Hepatocyte (in vitro differentiated cells): ENCODE data around the gene RAB11FIP4. TPM values are rescaled to one million over a fixed set of nuclear protein-coding genes. Genes with fewer than 3 reads are reported as not detected.

Experiments used
- DNase-seq: peaks from one replicate; pipeline ENCODE4 v3.0.0-alpha.2; 2016; ENCODE audit warnings: low spot score
- H2AFZ ChIP-seq: fragments of 200-600 bp; sonication (generic); 2 replicates; pipeline ENCODE4 v1.6.0; 2016; ENCODE audit warnings: antibody characterized with exemption, mild to moderate bottlenecking
- H3K27ac ChIP-seq: fragments of 200-600 bp; sonication (generic); 2 replicates; pipeline ENCODE4 v1.5.1; 2016; ENCODE audit warnings: mild to moderate bottlenecking
- H3K27me3 ChIP-seq: fragments of 200-600 bp; sonication (generic); 2 replicates; pipeline ENCODE4 v1.6.1; 2016
- H3K36me3 ChIP-seq: fragments of 200-600 bp; sonication (generic); replicated peaks from 2 replicates; pipeline ENCODE4 v1.5.1; 2016; ENCODE audit warnings: low read depth; ENCODE audit not compliant: insufficient read depth
- H3K4me1 ChIP-seq: fragments of 200-600 bp; sonication (generic); 2 replicates; pipeline ENCODE4 v1.5.1; 2016; ENCODE audit warnings: mild to moderate bottlenecking, moderate library complexity; ENCODE audit not compliant: insufficient read depth
- H3K4me2 ChIP-seq: fragments of 200-600 bp; sonication (generic); 2 replicates; pipeline ENCODE4 v1.6.0; 2016
- H3K4me3 ChIP-seq: fragments of 200-600 bp; sonication (generic); 2 replicates; pipeline ENCODE4 v1.5.1; 2016; ENCODE audit warnings: mild to moderate bottlenecking
- H3K79me2 ChIP-seq: fragments of 200-600 bp; sonication (generic); 2 replicates; pipeline ENCODE4 v1.6.0; 2017; ENCODE audit warnings: mild to moderate bottlenecking
- H3K9me2 ChIP-seq: fragments of 200-600 bp; sonication (generic); replicated peaks from 2 replicates; pipeline ENCODE4 v1.6.0; 2017; ENCODE audit warnings: mild to moderate bottlenecking; ENCODE audit not compliant: insufficient read depth
- H3K9me3 ChIP-seq: fragments of 200-600 bp; sonication (generic); 2 replicates; pipeline ENCODE4 v1.5.1; 2016; ENCODE audit warnings: low read depth, mild to moderate bottlenecking
- H4K20me1 ChIP-seq: fragments of 200-600 bp; sonication (generic); 2 replicates; pipeline ENCODE4 v1.6.0; 2016; ENCODE audit warnings: mild to moderate bottlenecking; ENCODE audit not compliant: insufficient read depth, poor library complexity, severe bottlenecking
- EZH2 ChIP-seq: fragments of 200-600 bp; sonication (generic); IDR thresholded peaks from 2 replicates; pipeline ENCODE4 v1.6.1; 2016; ENCODE audit warnings: antibody characterized with exemption, mild to moderate bottlenecking, borderline replicate concordance
- EZH2phosphoT487 ChIP-seq: fragments of 200-600 bp; sonication (generic); IDR thresholded peaks from one replicate; pipeline ENCODE4 v1.6.1; 2018; ENCODE audit warnings: antibody characterized with exemption, mild to moderate bottlenecking, low read depth, moderate library complexity; ENCODE audit not compliant: unreplicated experiment, severe bottlenecking
- WGBS: methylation state at CpG from one replicate; pipeline ENCODE4 v1.1.6; 2016; ENCODE audit warnings: low lambda C conversion rate; ENCODE audit errors: missing lambda C conversion rate; 5-methylcytosine and 5-hydroxymethylcytosine counted together
- polyA plus RNA-seq: library from polyadenylated mRNA; unstranded; fragments of >200 nt; fragmentation: Nextera tagmentation; extraction: Ambion mirVana; gene quantifications from 2 replicates; pipeline ENCODE4 v1.2.1, GENCODE V29; 2016
- total RNA-seq: library from RNA; depleted of rRNA; stranded (reverse); fragments of >200 nt; gene quantifications from 2 replicates; pipeline ENCODE4 v1.2.3, GENCODE V29; 2014
- TF ChIP-seq, protein P1 (sequence below): fragments of 200-600 bp; sonication (generic); IDR thresholded peaks from 2 replicates; pipeline ENCODE4 v1.5.1; 2016; ENCODE audit warnings: antibody characterized with exemption, mild to moderate bottlenecking; ENCODE audit not compliant: poor library complexity

RAB11FIP4 gene
- total and polyA plus RNA-seq, 2 experiments from 2014 or later: 25.8 to 35.6 TPM

DNA sequence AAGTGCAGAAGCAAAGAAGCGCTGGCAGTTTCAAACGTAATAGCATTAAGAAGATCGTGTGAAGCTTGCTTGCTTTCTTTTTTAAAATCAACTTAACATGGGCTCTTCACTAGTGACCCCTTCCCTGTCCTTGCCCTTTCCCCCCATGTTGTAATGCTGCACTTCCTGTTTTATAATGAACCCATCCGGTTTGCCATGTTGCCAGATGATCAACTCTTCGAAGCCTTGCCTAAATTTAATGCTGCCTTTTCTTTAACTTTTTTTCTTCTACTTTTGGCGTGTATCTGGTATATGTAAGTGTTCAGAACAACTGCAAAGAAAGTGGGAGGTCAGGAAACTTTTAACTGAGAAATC is 17.4 kb upstream of the RAB11FIP4 start:
- 96% methylated on average over 6 of the region's 6 CpGs for WGBS
- no peaks in the 10 kb centered on the region for H3K36me3 ChIP-seq
- H3K79me2 ChIP-seq: no peaks in the 10 kb centered on the region
- no peak overlapping the region for H3K27ac ChIP-seq
- DNase-seq: no peak
- TF ChIP-seq EZH2phosphoT487: no peak
- TF ChIP-seq, protein P1, sequence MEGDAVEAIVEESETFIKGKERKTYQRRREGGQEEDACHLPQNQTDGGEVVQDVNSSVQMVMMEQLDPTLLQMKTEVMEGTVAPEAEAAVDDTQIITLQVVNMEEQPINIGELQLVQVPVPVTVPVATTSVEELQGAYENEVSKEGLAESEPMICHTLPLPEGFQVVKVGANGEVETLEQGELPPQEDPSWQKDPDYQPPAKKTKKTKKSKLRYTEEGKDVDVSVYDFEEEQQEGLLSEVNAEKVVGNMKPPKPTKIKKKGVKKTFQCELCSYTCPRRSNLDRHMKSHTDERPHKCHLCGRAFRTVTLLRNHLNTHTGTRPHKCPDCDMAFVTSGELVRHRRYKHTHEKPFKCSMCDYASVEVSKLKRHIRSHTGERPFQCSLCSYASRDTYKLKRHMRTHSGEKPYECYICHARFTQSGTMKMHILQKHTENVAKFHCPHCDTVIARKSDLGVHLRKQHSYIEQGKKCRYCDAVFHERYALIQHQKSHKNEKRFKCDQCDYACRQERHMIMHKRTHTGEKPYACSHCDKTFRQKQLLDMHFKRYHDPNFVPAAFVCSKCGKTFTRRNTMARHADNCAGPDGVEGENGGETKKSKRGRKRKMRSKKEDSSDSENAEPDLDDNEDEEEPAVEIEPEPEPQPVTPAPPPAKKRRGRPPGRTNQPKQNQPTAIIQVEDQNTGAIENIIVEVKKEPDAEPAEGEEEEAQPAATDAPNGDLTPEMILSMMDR: no peak
- TF ChIP-seq EZH2: no peak
- no peaks in the 10 kb centered on the region for H3K4me1 ChIP-seq
- no peak overlapping the region for H3K4me2 ChIP-seq
- H3K9me3 ChIP-seq: no peaks in the 10 kb centered on the region
- no peaks in the 10 kb centered on the region for H4K20me1 ChIP-seq
- H3K9me2 ChIP-seq: no peaks in the 10 kb centered on the region
- H2AFZ ChIP-seq: no peak overlapping the region
- no peak overlapping the region for H3K4me3 ChIP-seq
- no peaks in the 10 kb centered on the region for H3K27me3 ChIP-seq

DNA sequence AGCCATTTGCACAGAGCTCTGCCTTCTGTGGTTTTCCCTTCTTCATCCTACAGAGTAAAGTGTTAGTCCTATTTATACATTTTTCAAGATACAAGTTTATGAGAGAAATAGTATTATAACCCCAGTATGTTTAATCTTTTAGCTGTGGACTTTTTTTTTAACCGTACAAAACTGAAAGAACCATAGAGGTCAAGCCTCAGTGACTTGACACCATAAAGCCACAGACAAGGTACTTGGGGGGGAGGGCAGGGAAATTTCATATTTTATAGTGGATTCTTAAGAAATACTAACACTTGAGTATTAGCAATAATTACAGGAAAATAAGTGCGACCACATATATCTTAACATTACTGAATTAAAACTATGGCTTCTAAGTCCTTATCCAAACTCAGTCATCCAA is 17.0 kb upstream of the RAB11FIP4 start:
- Histone ChIP-seq H4K20me1 (no peaks in the 10 kb centered on the region), H3K4me2 (no peak overlapping the region), H3K4me1 (no peaks in the 10 kb centered on the region), H3K27ac (no peak overlapping the region), H3K79me2 (no peaks in the 10 kb centered on the region), H3K9me2 (no peaks in the 10 kb centered on the region), H3K9me3 (no peaks in the 10 kb centered on the region), H3K27me3 (no peaks in the 10 kb centered on the region), H2AFZ (no peak overlapping the region), H3K36me3 (no peaks in the 10 kb centered on the region), H3K4me3 (no peak overlapping the region)
- 98% methylated on average over 2 of the region's 2 CpGs for WGBS
- TF ChIP-seq EZH2: no peak
- DNase-seq: no peak

DNA sequence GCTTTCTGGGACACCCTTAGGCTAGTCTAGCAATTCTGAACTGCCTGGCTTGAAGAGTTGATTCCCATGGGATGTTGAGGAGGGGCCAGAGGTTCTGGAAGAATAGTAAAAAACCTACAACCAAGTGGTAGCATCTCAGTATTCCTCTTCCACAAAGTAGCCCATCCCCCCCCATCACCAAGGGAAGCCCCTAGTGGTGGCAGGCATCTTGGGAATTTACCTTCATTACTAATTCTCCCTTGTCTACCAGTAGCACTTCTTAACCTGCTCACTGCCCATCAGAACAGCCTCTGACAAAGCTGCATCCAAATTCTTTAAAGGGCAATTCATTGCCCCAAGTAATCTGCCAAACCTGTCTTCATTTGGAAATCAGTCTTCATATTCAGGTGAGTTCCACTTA is 12.8 kb upstream of the RAB11FIP4 start:
- no peaks in the 10 kb centered on the region for H3K27me3 ChIP-seq
- H3K4me1 ChIP-seq: no peaks in the 10 kb centered on the region
- DNase-seq: no peak
- no peaks in the 10 kb centered on the region for H3K36me3 ChIP-seq
- TF ChIP-seq EZH2phosphoT487 (no peak), EZH2 (no peak)
- TF ChIP-seq, protein P1: no peak
- no peak overlapping the region for H3K27ac ChIP-seq
- H2AFZ ChIP-seq: no peak overlapping the region
- H4K20me1 ChIP-seq: no peaks in the 10 kb centered on the region
- H3K79me2 ChIP-seq: no peaks in the 10 kb centered on the region
- H3K4me2 ChIP-seq: no peak overlapping the region
- H3K4me3 ChIP-seq: no peak overlapping the region
- no peaks in the 10 kb centered on the region for H3K9me2 ChIP-seq
- H3K9me3 ChIP-seq: no peaks in the 10 kb centered on the region

DNA sequence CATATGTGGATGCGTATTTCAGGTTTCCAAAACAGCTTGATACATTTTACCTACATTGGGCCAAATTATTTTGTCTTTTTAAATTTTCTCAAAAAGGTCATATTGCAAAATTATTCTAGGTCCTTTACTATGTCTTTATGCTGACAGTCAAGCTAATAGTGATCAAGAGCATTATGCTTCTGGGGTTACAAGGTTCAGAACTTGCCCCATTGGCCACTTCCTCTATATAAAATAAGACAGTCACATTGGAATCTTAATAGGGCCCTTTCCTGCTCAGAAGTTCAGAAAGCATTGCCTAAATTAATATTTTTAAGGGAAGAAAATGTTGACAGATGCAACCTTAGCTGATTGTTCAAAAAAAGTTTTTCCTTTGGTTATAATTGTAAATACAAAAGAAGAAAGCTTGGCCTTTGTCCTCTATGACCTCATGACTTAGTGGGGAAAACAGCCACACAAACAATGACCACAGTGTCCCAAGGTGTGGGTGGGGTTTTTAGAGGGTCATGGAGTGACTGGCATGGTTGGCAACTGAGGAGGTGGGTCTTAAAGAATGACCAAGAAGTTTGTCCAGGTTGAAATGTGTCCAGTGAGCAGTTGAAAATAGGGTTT is 11.8 kb upstream of the RAB11FIP4 start:
- H3K4me1 ChIP-seq: no peaks in the 10 kb centered on the region
- no peaks in the 10 kb centered on the region for H3K27me3 ChIP-seq
- no peaks in the 10 kb centered on the region for H3K9me2 ChIP-seq
- WGBS: 100% methylated on average over 1 of the region's 1 CpG
- no peak for TF ChIP-seq EZH2phosphoT487
- H3K4me3 ChIP-seq: no peak overlapping the region
- no peak overlapping the region for H3K4me2 ChIP-seq
- H3K79me2 ChIP-seq: no peaks in the 10 kb centered on the region
- H3K27ac ChIP-seq: no peak overlapping the region
- no peak overlapping the region for H2AFZ ChIP-seq
- H4K20me1 ChIP-seq: no peaks in the 10 kb centered on the region
- no peak for DNase-seq
- H3K9me3 ChIP-seq: no peaks in the 10 kb centered on the region
- H3K36me3 ChIP-seq: no peaks in the 10 kb centered on the region
